HG02970 (cell line): ENCODE results near the gene PACS1.
"Not testable (repeated sequence)": the region's sequence is repeated elsewhere in the genome, so short reads cannot be mapped to it uniquely, and the experiment has no call there.

ENCODE experiments used
- ATAC-seq: cut with Tn5 transposase; IDR thresholded peaks from one replicate; pipeline ENCODE4 v1.9.1; 2021; ENCODE audit warnings: mild to moderate bottlenecking, moderate library complexity, moderate number of reproducible peaks; ENCODE audit not compliant: unreplicated experiment, low FRiP score

PACS1 gene

DNA sequence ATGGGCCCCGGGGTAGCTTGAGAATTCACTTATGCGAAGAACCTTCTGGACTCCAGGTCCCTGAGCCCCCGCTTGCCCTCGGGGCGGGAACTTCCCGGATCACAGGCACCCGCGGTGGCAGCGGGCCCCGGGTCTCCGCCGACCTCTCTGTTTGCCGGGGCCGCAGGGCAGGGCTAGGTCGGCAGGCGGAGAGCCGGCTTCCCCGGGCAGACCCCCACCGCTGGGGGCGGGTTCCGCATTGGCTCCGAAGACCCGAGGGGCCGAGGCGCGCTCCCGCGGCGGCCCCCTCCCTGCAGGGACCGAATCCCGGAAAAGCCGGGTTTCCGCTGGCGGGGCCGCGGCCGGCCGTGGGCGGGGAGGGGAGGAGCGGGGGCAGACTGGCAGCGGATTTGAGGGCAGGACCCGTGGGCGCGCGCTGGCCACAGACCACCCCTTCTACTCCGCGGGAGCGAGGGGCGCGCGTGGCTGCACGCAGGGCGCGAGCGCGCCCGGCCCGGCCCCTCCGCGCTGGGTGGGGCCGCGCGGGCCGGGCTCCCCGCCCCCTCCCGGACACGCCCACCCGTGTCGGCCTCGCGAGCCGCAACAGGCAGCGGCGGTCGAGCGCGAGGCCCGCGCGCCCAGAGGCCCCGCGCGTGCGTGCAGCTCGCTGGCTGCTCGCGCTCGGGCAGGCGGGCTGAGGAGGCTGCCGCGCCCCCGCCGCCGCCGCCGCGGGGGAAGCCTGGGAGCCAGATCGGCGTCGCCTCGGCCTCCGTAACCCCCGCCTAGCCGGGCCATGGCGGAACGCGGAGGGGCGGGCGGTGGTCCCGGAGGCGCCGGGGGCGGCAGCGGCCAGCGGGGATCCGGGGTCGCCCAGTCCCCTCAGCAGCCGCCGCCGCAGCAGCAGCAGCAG, at the start of gene PACS1:
Gene PACS1, plus strand, starts transcription at position 558 of the 889 bp plus-strand sequence. Its CDS starts 215 bp downstream, at position 773.
- ATAC-seq: peak; percentile 53

DNA sequence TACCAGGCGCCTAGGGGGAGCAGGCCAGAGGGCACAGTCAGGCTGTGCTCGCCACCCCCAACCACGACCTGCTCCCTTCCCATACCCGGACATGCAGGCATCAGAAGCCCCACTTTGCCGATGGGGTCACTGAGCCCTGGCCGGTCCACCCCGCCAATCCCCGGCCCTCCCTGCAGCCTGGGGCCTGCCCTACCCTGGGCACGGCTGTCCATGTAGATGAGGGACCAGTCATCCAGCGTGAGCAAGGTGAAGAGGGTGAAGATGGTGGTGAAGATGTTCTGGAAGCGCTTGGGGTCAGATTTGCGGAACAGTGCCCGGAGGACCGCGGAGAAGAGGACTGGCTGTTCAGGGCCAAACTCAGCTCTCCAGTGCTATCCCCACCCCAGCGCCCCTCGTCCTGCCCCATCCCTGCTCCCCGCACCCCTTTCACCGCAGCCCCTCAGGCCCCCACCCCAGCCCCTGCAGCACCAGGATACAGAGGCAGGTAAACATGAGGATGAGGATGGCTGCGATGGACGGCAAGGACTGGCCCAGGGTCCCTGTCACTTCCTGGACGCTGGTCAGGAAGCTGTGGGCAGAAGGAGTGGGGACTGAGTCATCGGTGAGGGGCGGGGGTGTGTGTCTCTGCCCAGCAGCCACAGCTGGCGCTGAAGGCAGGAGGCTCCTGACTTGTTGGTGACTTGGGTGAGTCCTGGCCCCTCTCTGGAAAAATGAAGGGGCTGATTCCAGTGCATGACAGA, 49.3 kb upstream of the PACS1 start:
- ATAC-seq: no peak

DNA sequence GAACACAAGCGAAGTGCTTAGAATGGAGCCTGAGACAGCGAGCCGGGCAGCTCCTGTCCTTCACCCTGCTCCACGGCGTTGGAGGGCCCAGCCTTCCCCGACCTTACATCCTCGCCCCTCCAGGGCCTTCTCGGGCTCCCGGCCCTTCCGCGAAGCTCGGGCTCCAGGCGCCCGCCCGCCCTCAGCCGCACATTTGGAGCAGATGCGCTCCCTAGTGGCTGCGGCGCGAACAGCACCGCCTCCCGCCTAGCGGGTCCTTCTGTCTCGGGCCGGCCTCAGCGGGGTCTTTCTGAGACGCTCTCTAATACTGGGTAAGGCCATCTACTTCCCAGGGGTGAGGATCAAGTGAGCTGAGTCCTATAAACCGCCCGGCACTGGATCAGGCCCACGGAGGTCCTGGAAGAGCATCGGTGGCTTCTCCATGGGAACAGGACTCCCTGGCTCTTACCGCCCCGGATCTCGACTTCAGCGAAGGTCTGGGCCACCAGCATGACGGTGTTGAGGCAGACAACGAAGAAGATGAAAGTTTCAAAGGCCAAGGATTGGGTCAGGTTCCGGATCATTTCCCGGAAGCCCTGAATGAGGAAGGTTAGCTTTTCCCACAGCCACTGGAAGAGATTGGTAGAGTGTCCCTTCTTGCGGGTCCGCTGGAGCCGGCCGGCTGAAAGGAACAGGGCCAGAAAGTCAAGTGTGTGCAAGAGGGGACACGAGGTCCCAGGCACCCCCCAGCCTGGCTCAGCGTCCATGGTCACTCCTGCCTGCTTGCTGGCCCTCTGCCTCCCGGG, 47.5 kb upstream of the PACS1 start:
- no peak for ATAC-seq

DNA sequence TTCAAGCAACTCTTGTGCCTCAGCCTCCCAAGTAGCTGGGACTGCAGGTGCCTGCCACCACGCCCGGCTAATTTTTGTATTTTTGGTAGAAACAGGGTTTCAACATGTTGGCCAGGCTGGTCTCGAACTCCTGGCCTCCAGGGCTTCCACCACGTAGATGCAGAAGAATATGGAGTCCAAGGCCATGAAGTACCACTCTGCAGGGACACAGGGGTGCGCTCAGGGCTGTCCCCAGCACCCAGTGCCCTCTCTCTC, 47.0 kb upstream of the PACS1 start:
- not testable (repeated sequence) for ATAC-seq

DNA sequence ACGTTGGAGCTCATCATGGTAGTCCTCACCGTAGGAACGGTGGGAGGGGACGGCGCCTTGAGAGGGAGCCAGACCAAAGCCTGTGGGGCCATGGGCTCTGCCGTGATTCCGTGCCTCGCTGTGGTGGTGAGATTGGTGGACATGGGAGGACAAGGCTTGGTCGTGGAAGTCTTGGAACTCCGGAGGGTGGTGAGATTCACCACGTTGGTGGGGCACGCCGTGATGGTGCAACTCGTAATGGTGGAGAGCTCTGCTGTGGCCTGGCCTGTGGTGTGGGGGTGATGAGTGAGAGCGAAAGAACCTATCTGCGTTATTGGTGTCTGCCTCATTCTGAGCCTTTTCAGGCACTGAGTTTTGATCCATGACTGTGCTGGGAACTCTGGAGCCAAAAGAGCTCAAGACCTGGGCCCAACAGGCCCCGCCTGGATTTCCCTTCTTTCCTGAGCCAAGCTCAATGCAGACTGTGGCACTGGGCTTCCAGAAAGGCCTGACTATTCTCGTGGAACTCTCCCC, 44.0 kb upstream of the PACS1 start, which contains the start of gene CATSPER1:
Gene CATSPER1, minus strand, starts transcription at position 463 of the 513 bp plus-strand sequence. Its CDS starts 100 bp downstream, at position 363.
- no peak for ATAC-seq

DNA sequence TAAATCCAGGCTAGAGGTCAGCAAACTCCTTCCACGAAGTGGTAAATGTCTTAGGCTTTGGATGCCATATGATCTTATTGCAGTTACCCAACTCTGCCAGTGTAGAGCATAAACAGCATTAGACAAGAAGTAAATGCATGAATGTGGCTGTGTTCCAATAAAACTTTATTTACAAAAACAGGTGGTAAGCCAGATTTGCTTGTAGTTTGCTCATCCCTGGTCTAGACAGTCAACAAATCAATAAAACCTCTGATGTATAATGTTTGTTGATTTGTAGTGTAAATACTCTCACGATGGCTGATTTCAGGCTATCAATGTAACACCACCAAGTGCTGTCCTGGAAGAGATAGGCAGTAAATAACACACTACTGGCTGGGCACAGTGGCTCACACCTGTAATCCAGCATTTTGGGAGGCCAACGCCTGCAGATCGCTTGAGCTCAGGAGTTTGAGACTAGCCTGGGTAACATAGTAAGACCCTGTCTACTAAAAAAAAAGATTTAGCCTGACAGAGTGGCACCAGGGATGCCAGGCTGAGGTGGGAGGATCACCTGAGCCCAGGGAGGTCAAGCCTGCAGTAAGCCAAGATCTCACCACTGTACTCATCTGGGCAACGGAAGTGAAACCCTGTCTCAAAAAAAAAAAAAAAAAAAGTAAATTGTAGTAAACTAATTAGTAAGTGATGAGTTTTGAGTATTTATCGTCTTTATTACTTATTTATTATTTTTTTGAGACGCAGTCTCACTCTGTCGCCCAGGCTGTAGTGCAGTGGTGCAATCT, 36.9 kb upstream of the PACS1 start:
- no peak for ATAC-seq

DNA sequence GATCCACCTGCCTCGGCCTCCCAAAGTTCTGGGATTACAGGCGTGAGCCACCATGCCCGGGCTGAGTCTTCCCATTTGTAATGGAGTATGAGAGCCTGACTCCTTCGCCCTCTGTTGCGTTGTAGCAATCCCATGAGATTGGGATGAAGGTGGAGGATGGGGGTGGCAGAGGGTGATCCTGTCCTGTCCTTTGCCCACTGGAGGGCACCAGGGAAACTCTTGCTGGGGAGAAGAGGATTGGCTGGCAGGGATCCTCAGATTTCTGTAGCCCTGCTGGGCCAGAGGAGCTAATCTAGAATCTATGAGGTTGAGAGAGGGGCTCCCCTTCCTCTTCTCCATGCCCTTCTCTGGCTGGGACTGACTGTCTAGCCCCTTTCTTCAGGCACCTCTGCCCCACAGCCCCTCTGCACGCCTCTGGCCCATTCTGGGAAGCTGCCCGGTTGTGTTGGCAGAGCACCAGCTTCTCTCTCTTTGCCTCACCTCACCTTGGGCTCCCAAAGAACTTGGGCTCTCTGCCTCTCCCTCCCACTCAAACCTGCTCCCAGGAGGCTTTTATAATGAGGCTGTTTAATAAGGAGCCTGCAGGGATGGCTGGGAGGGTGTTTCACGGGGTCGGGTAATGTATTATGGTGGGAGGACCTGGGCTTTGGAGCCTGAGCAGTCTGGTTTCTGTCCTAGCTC, 34.3 kb upstream of the PACS1 start:
- no peak for ATAC-seq

DNA sequence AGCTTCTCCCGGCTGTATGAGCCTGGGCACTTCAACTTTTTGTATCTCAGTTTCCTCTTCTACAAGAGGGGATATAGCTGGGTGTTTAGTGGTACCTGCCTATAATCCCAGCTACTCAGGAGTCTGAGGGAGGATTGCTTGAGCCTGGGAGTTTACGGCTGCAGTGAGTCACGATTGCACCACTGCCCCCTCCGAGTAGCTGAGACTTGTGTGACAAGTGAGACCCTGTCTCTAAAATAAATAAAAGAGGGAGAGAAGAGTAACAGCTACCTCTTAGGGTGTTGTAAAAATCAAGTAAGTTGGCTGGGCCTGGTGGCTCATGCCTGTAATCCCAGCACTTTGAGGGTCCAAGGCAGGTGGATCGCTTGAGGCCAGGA, 33.8 kb upstream of the PACS1 start:
- no peak for ATAC-seq

DNA sequence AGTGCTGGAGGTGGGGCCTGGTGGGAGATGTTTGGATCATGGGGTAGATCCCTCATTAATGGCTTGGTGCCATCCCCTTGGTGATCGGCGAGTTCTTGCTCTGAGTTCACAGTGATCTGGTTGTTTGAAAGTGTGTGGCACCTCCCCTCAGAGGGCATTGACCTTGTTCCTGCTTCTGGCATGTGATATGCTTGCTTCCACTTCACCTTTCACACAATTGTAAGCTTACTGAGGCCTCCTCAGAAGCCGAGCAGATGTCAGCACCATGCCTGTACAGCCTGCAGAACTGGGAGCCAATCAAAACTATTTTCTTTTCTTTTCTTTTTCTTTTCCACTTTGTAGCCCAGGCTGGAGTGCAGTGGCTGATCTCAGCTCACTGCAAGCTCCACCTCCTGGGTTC, 32.7 kb upstream of the PACS1 start:
- ATAC-seq: no peak

DNA sequence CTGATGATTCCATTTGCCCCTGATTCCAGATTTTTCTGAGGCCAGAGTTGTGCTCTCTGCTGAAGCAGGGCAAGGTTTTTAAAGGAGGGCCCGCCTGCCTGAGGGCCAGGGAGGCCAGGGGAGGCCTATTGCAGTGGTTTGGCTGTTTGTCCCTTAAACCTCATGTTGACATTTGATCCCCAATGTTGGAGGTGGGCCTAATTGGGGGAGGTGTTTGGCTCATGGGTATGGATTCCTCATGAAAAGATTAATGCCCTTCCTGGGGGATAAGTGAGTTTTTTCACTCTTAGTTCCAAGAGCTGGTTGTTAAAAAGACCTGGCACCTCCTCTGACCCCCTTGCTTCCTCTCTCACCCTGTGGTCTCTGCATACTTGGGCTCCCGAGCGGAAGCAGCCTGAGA, 30.3 kb upstream of the PACS1 start:
- no peak for ATAC-seq

DNA sequence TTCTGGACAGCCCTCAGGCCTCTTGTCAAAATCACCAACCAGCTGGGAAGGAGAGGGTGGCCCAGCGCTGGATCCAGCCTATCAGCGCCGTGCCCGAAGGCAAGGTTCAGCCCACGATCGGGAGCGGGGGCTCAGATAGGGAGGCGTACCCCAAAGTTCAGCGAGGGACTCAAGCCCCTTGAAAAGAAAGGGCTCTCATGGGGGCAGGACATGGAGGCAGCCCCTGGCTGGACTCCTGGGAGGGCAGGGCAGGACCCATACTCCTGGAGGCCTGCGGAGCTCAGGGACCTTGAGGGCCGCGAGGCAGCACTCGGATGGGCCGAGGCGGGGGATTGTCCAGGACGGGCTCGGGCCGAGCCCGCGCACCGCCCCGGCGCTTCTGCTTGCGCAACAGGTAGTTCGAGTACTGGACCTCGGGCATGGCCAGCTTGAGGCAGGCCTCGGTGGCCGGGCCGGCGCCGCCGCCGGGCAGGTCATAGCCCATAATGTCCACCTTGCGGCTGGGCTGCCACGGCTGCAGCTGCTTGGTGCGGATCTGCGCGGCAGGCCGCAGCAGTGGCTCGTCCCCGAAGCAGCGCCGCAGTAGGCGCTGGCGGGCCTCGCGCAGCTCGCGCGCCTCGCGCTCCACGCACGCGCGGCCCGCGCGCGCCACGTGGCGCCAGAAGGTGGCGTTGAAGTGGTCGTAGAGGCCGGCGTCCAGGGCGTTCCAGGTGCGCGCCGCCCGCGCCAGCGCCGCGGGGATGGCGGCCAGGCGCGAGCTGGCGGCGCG, 27.7 kb upstream of the PACS1 start:
- ATAC-seq: no peak

DNA sequence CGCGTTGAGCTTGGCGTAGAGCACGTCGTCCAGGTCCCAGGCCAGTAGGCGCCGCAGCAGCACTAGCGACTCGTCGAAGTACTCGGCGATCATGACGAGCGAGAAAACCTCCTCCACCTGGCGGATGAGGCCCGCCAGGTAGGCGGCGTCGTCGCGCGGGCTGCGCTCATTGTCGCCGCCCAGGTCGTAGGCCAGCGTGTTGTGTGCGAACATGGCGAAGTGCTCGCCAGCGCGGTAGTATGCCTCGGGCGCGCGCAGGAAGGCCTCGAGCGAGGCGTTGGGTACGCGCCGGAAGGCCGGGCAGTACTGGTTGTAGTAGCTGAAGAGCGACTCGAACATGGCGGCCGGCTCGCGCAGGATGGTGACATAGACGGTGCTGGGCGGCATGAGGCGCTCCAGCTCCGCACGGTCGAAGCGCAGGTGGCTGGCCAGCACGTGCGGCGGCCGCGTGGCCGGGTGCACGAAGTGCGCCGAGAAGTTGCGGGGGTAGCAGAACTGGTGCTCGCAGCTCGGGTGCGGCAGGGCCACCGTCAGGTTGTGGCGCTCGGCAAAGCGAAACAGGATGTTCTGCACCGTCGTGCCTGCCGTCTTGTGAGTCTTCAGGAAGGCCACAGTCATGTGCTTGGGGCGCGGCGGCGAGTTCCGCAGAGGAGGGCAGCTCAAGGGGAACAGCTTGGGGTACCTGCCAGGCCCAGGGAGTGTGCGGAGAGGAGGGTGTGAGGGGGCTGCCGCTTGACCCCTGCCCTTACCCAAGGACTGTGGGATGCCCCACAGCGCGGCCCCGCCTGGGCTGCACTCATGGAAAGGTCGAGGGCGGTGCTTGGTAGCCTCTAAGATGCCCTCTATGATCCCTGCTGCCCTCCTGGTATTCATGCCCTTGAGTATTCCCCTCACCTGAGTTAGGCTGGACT, 26.8 kb upstream of the PACS1 start:
- no peak for ATAC-seq

DNA sequence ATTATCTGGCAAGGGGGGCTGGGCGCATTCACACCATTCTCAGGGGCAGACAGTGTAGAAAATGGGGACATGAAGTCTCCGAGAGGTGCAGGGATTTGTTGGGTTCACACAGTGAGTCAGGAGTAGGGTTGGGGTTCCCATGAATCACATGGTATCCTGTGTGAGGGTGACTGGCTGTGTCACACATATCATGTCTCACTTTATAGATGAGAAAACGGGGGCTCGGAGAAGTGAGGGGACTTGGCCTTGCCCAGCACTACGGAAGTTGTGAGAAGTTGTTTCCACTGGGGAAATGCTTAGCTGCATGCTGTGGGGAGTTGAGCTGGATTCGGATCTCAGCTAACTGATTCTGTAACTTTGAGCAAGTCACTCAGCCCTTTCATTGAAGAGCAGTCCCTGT, 25.3 kb upstream of the PACS1 start:
- ATAC-seq: no peak

DNA sequence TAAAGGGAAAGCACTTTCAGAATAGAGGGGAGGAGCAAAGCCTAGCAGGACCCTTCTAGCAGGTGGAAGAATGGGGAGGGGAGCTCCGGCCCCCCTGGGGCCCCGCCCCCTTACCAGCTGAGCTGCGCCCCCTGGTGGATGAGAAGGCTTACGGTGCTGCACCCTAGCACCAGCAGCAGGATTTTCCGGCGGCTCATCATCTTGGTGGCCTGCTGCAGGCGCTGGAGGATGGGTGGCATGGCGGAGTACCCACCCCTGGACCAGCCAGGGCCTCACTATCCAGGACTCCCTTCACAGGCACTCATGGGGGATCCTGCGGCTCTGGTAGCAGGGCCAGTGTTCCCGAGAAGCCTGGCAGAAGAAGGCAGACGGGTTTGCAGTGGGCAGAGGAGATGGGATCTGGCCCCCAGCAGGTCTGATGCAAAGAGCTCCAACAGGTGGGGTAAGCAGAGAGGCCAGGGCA, 24.9 kb upstream of the PACS1 start:
- ATAC-seq: peak; percentile 59

DNA sequence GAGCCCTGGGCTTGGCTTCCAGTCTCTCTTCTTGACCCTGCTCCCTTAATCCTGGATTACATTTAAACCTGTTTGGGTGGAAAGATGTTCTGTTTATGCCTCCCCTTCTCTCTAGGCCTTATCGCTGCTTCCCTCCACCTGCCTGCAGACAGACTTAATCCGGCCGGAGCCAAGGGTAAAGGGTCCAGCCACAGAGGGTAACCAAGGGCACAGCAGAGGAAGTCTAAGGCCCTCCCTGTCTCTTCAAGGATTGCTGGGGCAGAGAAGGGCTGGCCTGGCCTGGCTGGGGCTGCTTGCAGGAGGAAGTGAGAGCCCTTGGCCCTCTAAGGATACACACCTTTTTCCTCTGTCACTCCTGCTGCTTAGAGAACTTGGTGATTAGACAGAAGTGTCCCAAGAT, 23.2 kb upstream of the PACS1 start:
- no peak for ATAC-seq

DNA sequence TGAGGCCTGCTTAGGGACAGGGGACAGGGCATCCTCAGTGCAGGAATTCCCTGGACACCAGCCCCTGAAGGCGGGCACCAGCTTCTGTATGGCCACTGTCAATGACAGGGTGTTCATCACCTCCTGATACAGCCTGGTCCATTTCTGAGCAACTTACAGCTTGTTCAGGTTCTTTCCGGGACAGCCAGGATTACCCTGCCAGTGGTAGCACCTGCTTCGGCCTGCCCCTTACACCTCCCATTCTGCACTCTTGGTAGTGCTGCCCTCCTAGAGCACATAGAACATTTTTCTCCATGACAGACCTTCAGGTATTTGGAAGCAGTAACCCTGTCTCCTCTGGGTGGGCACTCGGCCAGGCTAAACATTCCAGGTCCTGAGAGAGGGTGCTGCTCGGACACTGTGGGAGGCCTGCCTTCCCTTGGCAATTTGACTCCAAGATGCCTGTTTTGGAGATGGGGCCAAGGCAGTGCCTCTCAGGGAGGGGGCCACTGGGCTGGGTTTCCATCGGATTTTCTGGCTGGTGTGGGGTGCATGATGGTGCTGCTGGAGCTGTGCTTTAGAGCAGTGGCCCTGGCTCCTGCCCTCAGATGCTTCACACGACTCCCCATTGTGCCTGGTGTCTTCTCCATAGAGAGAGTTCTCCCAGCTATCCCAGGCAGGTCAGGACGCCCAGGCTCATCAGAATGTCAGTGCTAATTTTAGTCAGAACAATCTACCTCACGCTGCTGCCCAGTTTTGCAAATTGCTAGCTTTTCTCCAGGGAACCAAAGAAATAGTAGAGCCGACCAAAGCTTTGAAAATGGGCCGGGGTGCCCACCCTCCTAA, 22.3 kb upstream of the PACS1 start:
- no peak for ATAC-seq
